Ishikawa (cell line): ENCODE results near the gene CIAO2B.
A peak's percentile ranks its signal among the peaks of the same experiment; 100 is the strongest.

Source experiments
- CREB1 ChIP-seq: IDR thresholded peaks from 2 replicates; pipeline ENCODE4 v1.6.1; 2012; ENCODE audit warnings: low read depth
- EGR1 ChIP-seq: IDR thresholded peaks from 2 replicates; pipeline ENCODE4 v1.6.1; 2012
- MAX ChIP-seq: IDR thresholded peaks from 2 replicates; pipeline ENCODE4 v1.6.1; 2012
- TEAD4 ChIP-seq: IDR thresholded peaks from 2 replicates; pipeline ENCODE4 v1.6.1; 2012
- USF1 ChIP-seq: IDR thresholded peaks from 2 replicates; pipeline ENCODE4 v1.6.1; 2012

GRCh38 chr16:66899945-66900710 is 34.1 kb downstream of the CIAO2B start:
- TF ChIP-seq TEAD4 (no peak), EGR1 (no peak), CREB1 (no peak), MAX (no peak), USF1 (peak; percentile 51; the same call in 1 of the 2 replicates)
